Vagina (tissue), 2 donors: ENCODE measurements around the gene RPL18. TPM values are rescaled to one million over a fixed set of nuclear protein-coding genes. Genes with fewer than 3 reads are reported as not detected.

Experiments
- DNase-seq, 2 donors: peaks; one replicate each; pipeline ENCODE4 v3.0.0-alpha.2; 2017; ENCODE audit errors: extremely low spot score in 2 of 2
- H3K27ac ChIP-seq: fragments of 200-600 bp; sonication (generic); one replicate; pipeline ENCODE4 v1.5.1; 2019
- H3K27me3 ChIP-seq: fragments of 200-600 bp; sonication (generic); one replicate; pipeline ENCODE4 v1.5.1; 2019
- H3K36me3 ChIP-seq, 2 donors: fragments of 200-600 bp; sonication (generic); one replicate each; pipeline ENCODE4 v1.5.1; 2017 to 2019
- H3K4me1 ChIP-seq: fragments of 200-600 bp; sonication (generic); one replicate; pipeline ENCODE4 v1.5.1; 2019
- H3K4me3 ChIP-seq, 2 donors: fragments of 200-600 bp; sonication (generic); 1 replicate in 1 of 2; 2 replicates in 1 of 2; pipeline ENCODE4 v1.5.1; 2016 to 2019
- H3K9me3 ChIP-seq: fragments of 200-600 bp; sonication (generic); one replicate; pipeline ENCODE4 v1.5.1; 2019
- POLR2A ChIP-seq, 2 donors: fragments of 450-650 bp; IDR thresholded peaks; one replicate each; pipeline ENCODE4 v1.6.1; 2017; ENCODE audit warnings: antibody characterized with exemption in 2 of 2, mild to moderate bottlenecking in 2 of 2, moderate library complexity in 2 of 2
- POLR2AphosphoS5 ChIP-seq, 2 donors: sonication (generic); formaldehyde crosslinking; IDR thresholded peaks; one replicate each; pipeline ENCODE4 v1.9.0; 2017; ENCODE audit warnings: antibody characterized with exemption in 2 of 2, mild to moderate bottlenecking in 2 of 2, low read depth in 1 of 2; ENCODE audit not compliant: insufficient read depth in 1 of 2
- intact Hi-C: fragments of 100-400 bp; cut with DNase I; formaldehyde crosslinking; loops from one replicate; pipeline ENCODE4 v1.15.1; 2023
- total RNA-seq: library from RNA; depleted of rRNA; stranded (reverse); fragments of >200 nt; gene quantifications from one replicate; pipeline ENCODE4 v1.2.3, GENCODE V29; 2016
- TF ChIP-seq, protein P1 (sequence below), 3 experiments: fragments of 450-650 bp in 2 of 3; fragments of 200-600 bp in 1 of 3; sonication (generic) in 1 of 3; IDR thresholded peaks; one replicate each; pipeline ENCODE4 v1.5.1; 2017 to 2019; ENCODE audit warnings: antibody characterized with exemption in 3 of 3, mild to moderate bottlenecking in 2 of 3, moderate library complexity in 2 of 3

Gene RPL18
- total RNA-seq, 1 donor from 2014 or later = 2,346 TPM

DNA sequence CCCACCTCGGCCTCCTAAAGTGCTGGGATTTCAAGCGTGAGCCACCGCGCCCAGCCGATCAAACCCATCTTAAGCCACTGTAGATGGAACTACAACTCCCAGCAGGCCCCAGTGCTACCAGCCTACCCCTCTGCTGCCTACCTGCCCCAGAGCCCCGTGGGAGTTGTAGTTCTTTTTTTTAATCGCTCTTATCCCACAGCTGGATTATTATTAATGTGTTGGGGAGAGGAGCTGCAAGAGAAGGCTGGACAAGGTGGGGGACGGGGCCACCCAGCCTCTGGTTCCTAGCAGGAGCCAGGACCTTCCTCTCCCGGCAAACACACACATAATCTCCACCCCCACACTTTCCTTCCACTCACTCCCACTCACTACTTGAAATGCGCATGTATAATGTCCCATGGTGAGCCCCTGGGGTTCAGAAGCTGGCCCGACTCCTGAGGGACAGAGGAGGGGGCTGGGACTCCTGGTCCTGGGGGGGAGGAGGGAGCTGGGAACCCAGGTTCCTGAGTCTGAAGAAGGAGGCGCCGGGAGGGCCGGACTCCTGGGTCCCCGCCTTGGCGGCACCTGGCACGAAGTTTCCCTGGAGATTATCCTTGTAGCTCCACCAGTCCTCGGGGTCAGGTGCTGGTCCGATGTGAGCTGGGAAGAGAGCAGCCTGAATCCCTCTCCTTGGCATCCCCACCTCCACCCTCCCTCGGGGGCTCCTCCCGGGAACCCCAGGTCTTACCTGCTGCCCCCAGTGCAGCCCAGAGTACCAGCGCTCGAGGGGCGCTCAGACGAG is 26.1 kb upstream of the RPL18 start:
- peak overlapping the region; percentile 56 to 64 for H3K4me3 ChIP-seq
- no peaks in the 10 kb centered on the region for H3K27me3 ChIP-seq
- H3K9me3 ChIP-seq = no peaks in the 10 kb centered on the region
- H3K4me1 ChIP-seq = peaks cover 16% of the 10 kb centered on the region
- peak overlapping the region; percentile 96 for H3K27ac ChIP-seq
- DNase-seq = no peak
- TF ChIP-seq POLR2AphosphoS5 (IDR thresholded peaks at IDR 0.05; ENCODE audit: insufficient read depth in 1 of 2, low read depth in 1 of 2) = peak; percentile 57 to 92
- TF ChIP-seq, protein P1, sequence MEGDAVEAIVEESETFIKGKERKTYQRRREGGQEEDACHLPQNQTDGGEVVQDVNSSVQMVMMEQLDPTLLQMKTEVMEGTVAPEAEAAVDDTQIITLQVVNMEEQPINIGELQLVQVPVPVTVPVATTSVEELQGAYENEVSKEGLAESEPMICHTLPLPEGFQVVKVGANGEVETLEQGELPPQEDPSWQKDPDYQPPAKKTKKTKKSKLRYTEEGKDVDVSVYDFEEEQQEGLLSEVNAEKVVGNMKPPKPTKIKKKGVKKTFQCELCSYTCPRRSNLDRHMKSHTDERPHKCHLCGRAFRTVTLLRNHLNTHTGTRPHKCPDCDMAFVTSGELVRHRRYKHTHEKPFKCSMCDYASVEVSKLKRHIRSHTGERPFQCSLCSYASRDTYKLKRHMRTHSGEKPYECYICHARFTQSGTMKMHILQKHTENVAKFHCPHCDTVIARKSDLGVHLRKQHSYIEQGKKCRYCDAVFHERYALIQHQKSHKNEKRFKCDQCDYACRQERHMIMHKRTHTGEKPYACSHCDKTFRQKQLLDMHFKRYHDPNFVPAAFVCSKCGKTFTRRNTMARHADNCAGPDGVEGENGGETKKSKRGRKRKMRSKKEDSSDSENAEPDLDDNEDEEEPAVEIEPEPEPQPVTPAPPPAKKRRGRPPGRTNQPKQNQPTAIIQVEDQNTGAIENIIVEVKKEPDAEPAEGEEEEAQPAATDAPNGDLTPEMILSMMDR (IDR thresholded peaks at IDR 0.05) = no peak
- TF ChIP-seq POLR2A (IDR thresholded peaks at IDR 0.05) = peak in 1 of 2 donors; percentile 8
- intact Hi-C loops = loop anchor here (5.0 kb wide), 2 partner anchors 62 to 137 kb away; no protein-coding TSS in a partner anchor
- H3K36me3 ChIP-seq = no peaks in the 10 kb centered on the region

DNA sequence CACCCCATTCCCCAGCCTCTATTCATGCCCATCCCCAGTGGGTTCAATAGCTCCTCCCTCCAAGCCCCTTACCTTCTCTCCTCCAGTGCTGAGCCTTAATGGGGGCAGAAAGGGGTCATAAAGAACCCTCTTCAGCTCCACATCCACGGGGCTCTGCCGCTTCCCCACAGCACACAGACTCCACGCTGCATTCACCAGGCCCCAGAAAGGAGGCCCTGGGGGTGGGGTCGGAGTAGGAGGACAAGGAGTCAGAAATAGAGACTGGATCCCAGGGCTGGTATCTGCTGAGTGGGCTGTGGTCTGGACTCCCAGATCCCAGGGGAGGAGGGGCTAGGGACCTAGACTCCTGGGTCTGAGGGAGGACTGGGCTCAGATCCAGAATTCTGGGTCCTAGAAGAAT is 25.4 kb upstream of the RPL18 start:
- H3K27me3 ChIP-seq = no peaks in the 10 kb centered on the region
- intact Hi-C loops = no loop called here
- peak overlapping the region; percentile 56 to 64 for H3K4me3 ChIP-seq
- TF ChIP-seq, protein P1 (IDR thresholded peaks at IDR 0.05) = no peak
- TF ChIP-seq POLR2AphosphoS5 (IDR thresholded peaks at IDR 0.05; ENCODE audit: insufficient read depth in 1 of 2, low read depth in 1 of 2) (no peak), POLR2A (IDR thresholded peaks at IDR 0.05) (no peak)
- H3K27ac ChIP-seq = peak overlapping the region; percentile 96
- H3K9me3 ChIP-seq = no peaks in the 10 kb centered on the region
- DNase-seq = no peak
- no peaks in the 10 kb centered on the region for H3K36me3 ChIP-seq
- peaks cover 16% of the 10 kb centered on the region for H3K4me1 ChIP-seq

DNA sequence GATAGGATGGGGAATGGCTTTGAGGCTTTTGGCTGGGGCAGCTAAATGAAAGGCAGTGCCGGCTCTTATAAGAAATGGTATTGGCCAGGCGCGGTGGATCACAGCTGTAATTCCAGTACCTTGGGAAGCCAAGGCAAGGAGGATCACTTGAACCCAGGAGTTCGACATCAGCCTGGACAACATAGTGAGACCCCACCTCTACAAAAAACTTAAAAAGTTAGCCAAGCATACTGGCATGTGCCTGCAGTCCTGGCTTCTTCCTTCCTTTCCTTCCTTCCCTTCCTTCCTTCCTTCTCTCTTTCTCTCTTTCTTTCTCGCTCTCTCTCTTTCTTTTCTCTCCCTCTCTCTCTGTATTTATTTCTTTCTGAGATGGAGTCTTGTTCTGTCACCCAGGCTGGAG is 23.9 kb upstream of the RPL18 start:
- intact Hi-C loops = no loop called here
- peaks cover 27% of the 10 kb centered on the region for H3K4me1 ChIP-seq
- H3K27me3 ChIP-seq = no peaks in the 10 kb centered on the region

DNA sequence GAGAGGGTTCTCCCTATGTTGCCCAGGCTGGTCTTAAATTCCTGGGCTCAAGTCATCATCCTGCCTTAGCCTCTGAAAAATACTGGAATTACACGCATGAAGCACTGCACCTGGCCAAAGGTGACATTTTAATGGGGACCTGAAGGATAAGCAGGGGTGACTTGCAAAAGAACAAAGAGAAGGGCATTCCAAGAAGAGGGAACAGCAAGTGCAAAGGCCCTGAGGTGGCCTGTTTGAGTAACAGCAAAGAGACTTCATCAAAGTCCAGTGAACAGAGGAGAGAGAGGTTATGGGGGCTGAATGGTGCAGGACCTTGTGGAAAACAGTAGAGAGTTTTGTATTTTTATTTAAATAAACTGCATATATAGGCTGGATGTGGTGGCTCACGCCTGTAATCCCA is 22.9 kb upstream of the RPL18 start:
- Histone ChIP-seq H3K36me3 (no peaks in the 10 kb centered on the region), H3K27ac (no peak overlapping the region), H3K4me1 (peaks cover 30% of the 10 kb centered on the region), H3K4me3 (no peak overlapping the region), H3K9me3 (no peaks in the 10 kb centered on the region), H3K27me3 (no peaks in the 10 kb centered on the region)
- intact Hi-C loops = no loop called here
- no peak for DNase-seq
- TF ChIP-seq POLR2A (IDR thresholded peaks at IDR 0.05) (no peak), POLR2AphosphoS5 (IDR thresholded peaks at IDR 0.05; ENCODE audit: insufficient read depth in 1 of 2, low read depth in 1 of 2) (no peak)
- TF ChIP-seq, protein P1 (IDR thresholded peaks at IDR 0.05) = no peak

More for the DNA sequence above, 23.9 kb upstream of the RPL18 start:
- no peak for DNase-seq
- no peaks in the 10 kb centered on the region for H3K36me3 ChIP-seq
- no peaks in the 10 kb centered on the region for H3K9me3 ChIP-seq
- no peak overlapping the region for H3K27ac ChIP-seq
- H3K4me3 ChIP-seq = no peak overlapping the region
- TF ChIP-seq POLR2A (IDR thresholded peaks at IDR 0.05) (no peak), POLR2AphosphoS5 (IDR thresholded peaks at IDR 0.05; ENCODE audit: insufficient read depth in 1 of 2, low read depth in 1 of 2) (no peak)
- TF ChIP-seq, protein P1 (IDR thresholded peaks at IDR 0.05) = no peak
